Panc1 (cell line): ENCODE results near the gene OPN1SW. TPM values are rescaled to one million over a fixed set of nuclear protein-coding genes. Genes with fewer than 3 reads are reported as not detected.

Experiments used
- ATAC-seq: fragments of 200-7000 bp; cut with Tn5 transposase; 2 replicates; pipeline ENCODE4 v1.9.1; 2020; ENCODE audit warnings: mild to moderate bottlenecking, moderate library complexity
- BruUV-seq: library from RNA; stranded (reverse); fragments of 400-500 nt; replicated peaks from 2 replicates; lab custom pipeline; 2021; lab: Mats Ljungman, UMichigan
- CTCF ChIA-PET: fragments of 300-600 bp; sonication (Branson Sonifier 250); formaldehyde crosslinking; loops from one replicate; lab custom pipeline; 2022; ENCODE audit warnings: antibody characterized with exemption; lab: Charles Lee
- POLR2A ChIA-PET: fragments of 300-600 bp; sonication (Branson Sonifier 250); formaldehyde crosslinking; loops from one replicate; lab custom pipeline; 2022; ENCODE audit warnings: antibody characterized with exemption; lab: Charles Lee
- DNase-seq: peaks from one replicate; pipeline ENCODE4 v3.0.0-alpha.2; 2010; ENCODE audit warnings: low read depth, low spot score
- H3K27ac ChIP-seq: 2 replicates; pipeline ENCODE4 v1.5.1; 2011; ENCODE audit warnings: mild to moderate bottlenecking, low read length, inconsistent platforms
- H3K27me3 ChIP-seq: fragments of 200-500 bp; sonication (Bioruptor generic); 2 replicates; pipeline ENCODE4 v1.6.0; 2014; ENCODE audit warnings: low read length, inconsistent platforms; ENCODE audit not compliant: control insufficient read depth, insufficient read depth
- H3K36me3 ChIP-seq: fragments of 200-500 bp; sonication (Bioruptor generic); 2 replicates; pipeline ENCODE4 v1.5.1; 2014; ENCODE audit warnings: inconsistent platforms, mild to moderate bottlenecking, low read length, moderate library complexity; ENCODE audit not compliant: control insufficient read depth, insufficient read depth
- H3K4me1 ChIP-seq: 2 replicates; pipeline ENCODE4 v1.5.1; 2011; ENCODE audit warnings: inconsistent platforms, mild to moderate bottlenecking, low read length, moderate library complexity; ENCODE audit not compliant: control insufficient read depth, insufficient read depth
- H3K4me3 ChIP-seq, 2 experiments: 2 replicates each; pipeline ENCODE4 v1.5.1; 2011 to 2012; ENCODE audit warnings: low read depth in 2 of 2, low read length in 2 of 2, mild to moderate bottlenecking in 2 of 2, inconsistent platforms in 1 of 2, moderate library complexity in 1 of 2
- H3K9me3 ChIP-seq: fragments of 200-500 bp; sonication (Bioruptor generic); 2 replicates; pipeline ENCODE4 v1.5.1; 2014; ENCODE audit warnings: low read depth, mild to moderate bottlenecking, inconsistent platforms, low read length, moderate library complexity; ENCODE audit not compliant: control insufficient read depth, insufficient read depth
- CTCF ChIP-seq: fragments of 450-650 bp; IDR thresholded peaks from 2 replicates; pipeline ENCODE4 v1.5.1; 2017; ENCODE audit warnings: mild to moderate bottlenecking
- POLR2AphosphoS5 ChIP-seq: IDR thresholded peaks from 2 replicates; pipeline ENCODE4 v1.6.1; 2012; ENCODE audit warnings: mild to moderate bottlenecking, low read depth, low read length, moderate library complexity
- SIN3A ChIP-seq: IDR thresholded peaks from 2 replicates; pipeline ENCODE4 v1.6.1; 2012; ENCODE audit warnings: low read depth, mild to moderate bottlenecking, low read length, moderate library complexity, borderline replicate concordance; ENCODE audit not compliant: insufficient read depth
- TCF7L2 ChIP-seq: IDR thresholded peaks from 2 replicates; pipeline ENCODE4 v1.6.1; 2011; ENCODE audit warnings: mild to moderate bottlenecking, low read depth, low read length, inconsistent platforms
- in situ Hi-C: cut with HindIII; loops from 2 replicates; pipeline ENCODE4 v1.10.0; 2016; ENCODE audit warnings: low sequenced_read_pairs, low pct_unique_long_range_greater_than_20kb
- intact Hi-C: fragments of 100-400 bp; cut with micrococcal nuclease; formaldehyde crosslinking; loops from one replicate; pipeline ENCODE4 v1.10.0; 2022; ENCODE audit not compliant: unreplicated experiment
- total RNA-seq: library from RNA; stranded (reverse); gene quantifications from one replicate; pipeline ENCODE4 v1.2.1, GENCODE V29; 2021; ENCODE audit not compliant: unreplicated experiment
- TF ChIP-seq, protein P1 (sequence below), 2 experiments: IDR thresholded peaks; 2 replicates each; pipeline ENCODE4 v1.6.1; 2011 to 2012; ENCODE audit warnings: low read depth in 2 of 2, control low read depth in 1 of 2, low read length in 1 of 2, mild to moderate bottlenecking in 1 of 2, moderate library complexity in 1 of 2; ENCODE audit not compliant: insufficient read depth in 1 of 2

The OPN1SW gene
- total RNA-seq, 1 experiment from 2014 or later: not detected

DNA sequence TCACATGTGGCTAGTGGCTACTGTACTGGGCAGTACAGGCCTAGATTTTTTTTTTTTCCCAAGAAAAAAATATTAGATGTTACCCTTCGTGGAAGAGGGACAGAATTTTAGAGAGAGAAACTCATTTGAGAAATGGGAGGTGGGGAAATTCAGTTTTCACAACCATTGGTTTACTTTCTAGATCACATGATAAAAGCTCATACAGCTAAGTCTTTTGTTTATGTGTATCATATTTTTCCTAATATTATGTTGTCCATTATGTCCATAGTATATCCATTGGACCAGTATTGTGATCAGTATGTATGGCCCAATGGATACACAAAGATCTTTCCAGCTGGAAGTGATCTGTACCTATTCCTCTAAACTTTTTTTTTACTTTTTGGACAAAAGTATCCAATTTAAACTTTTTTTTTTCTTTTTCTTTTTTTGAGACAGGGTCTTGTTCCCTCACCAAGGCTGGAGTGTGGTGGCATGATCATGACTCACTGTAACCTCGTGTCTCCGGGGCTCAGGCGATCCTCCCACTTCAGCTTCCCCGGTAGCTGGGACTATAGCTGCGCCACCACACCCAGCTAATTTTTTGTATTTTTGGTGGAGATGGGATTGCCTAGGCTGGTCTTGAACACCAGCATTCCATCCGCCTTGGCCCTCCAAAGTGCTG lies 32.4 kb downstream of the OPN1SW start:
- H3K4me3 ChIP-seq: no peak overlapping the region
- no peak for DNase-seq
- ATAC-seq: no peak
- ChIA-PET POLR2A (interaction anchor here (0.5 kb wide), 1 partner anchor 8 kb away, joined by 7 read pairs; no protein-coding TSS in a partner anchor), CTCF (interaction anchor here (0.6 kb wide), 1 partner anchor 416 kb away, joined by 3 read pairs; no protein-coding TSS in a partner anchor)
- H3K4me1 ChIP-seq: peaks cover 25% of the 10 kb centered on the region
- H3K36me3 ChIP-seq: peaks cover 7% of the 10 kb centered on the region
- no peak overlapping the region for H3K27ac ChIP-seq
- in situ Hi-C loops: no loop called here
- BruUV-seq: no TSS peak
- intact Hi-C loops: no loop called here
- H3K27me3 ChIP-seq: no peaks in the 10 kb centered on the region
- H3K9me3 ChIP-seq: no peaks in the 10 kb centered on the region
- TF ChIP-seq POLR2AphosphoS5: no peak
- no peak for TF ChIP-seq SIN3A
- no peak for TF ChIP-seq CTCF
- no peak for TF ChIP-seq TCF7L2
- TF ChIP-seq, protein P1, sequence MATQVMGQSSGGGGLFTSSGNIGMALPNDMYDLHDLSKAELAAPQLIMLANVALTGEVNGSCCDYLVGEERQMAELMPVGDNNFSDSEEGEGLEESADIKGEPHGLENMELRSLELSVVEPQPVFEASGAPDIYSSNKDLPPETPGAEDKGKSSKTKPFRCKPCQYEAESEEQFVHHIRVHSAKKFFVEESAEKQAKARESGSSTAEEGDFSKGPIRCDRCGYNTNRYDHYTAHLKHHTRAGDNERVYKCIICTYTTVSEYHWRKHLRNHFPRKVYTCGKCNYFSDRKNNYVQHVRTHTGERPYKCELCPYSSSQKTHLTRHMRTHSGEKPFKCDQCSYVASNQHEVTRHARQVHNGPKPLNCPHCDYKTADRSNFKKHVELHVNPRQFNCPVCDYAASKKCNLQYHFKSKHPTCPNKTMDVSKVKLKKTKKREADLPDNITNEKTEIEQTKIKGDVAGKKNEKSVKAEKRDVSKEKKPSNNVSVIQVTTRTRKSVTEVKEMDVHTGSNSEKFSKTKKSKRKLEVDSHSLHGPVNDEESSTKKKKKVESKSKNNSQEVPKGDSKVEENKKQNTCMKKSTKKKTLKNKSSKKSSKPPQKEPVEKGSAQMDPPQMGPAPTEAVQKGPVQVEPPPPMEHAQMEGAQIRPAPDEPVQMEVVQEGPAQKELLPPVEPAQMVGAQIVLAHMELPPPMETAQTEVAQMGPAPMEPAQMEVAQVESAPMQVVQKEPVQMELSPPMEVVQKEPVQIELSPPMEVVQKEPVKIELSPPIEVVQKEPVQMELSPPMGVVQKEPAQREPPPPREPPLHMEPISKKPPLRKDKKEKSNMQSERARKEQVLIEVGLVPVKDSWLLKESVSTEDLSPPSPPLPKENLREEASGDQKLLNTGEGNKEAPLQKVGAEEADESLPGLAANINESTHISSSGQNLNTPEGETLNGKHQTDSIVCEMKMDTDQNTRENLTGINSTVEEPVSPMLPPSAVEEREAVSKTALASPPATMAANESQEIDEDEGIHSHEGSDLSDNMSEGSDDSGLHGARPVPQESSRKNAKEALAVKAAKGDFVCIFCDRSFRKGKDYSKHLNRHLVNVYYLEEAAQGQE (IDR thresholded peaks at IDR 0.05; ENCODE audit: insufficient read depth in 1 of 2, low read depth in 2 of 2, low read length in 1 of 2): no peak

- Histone ChIP-seq H3K4me3 (no peak overlapping the region), H3K36me3 (peaks cover 5% of the 10 kb centered on the region), H3K27ac (no peak overlapping the region), H3K27me3 (no peaks in the 10 kb centered on the region), H3K4me1 (peaks cover 29% of the 10 kb centered on the region), H3K9me3 (no peaks in the 10 kb centered on the region)
- intact Hi-C loops: no loop called here
- CTCF ChIA-PET: no interaction called here
- no TSS peak for BruUV-seq
- TF ChIP-seq, protein P1 (IDR thresholded peaks at IDR 0.05; ENCODE audit: insufficient read depth in 1 of 2, low read depth in 2 of 2, low read length in 1 of 2): no peak
- TF ChIP-seq SIN3A: no peak
- no peak for TF ChIP-seq POLR2AphosphoS5
- no peak for TF ChIP-seq CTCF
- no peak for TF ChIP-seq TCF7L2
- DNase-seq (peak; percentile 8), ATAC-seq (no peak)
- in situ Hi-C loops: no loop called here
- POLR2A ChIA-PET: interaction anchor here (0.9 kb wide), 1 partner anchor 13 kb away, joined by 3 read pairs; no protein-coding TSS in a partner anchor
Measured at GRCh38 chr7:128742206-128742605, 33.4 kb downstream of the OPN1SW start.
